NCI-H2171 treated with DMSO at 0.1 percent for 48 hours (cell line): ENCODE data around the gene FRMPD1.
A peak's percentile ranks its signal among the peaks of the same experiment; 100 is the strongest.

Source experiments
- DNase-seq: peaks from one replicate; lab custom pipeline; 2025; lab: John Stamatoyannopoulos, UW

The FRMPD1 gene

GRCh38 chr9:37626708-37627292 is 24.0 kb upstream of the FRMPD1 start:
- no peak for DNase-seq

- DNase-seq, result no peak
Measured at GRCh38 chr9:37632479-37632878, 18.3 kb upstream of the FRMPD1 start.

GRCh38 chr9:37635808-37636207 is 14.9 kb upstream of the FRMPD1 start:
- no peak for DNase-seq

GRCh38 chr9:37636511-37637448 is 14.0 kb upstream of the FRMPD1 start:
- DNase-seq, result no peak

GRCh38 chr9:37639109-37639762 is 11.5 kb upstream of the FRMPD1 start:
- DNase-seq, result no peak

GRCh38 chr9:37639841-37640240 is 10.9 kb upstream of the FRMPD1 start:
- peak; percentile 78 for DNase-seq

- peak; percentile 87 for DNase-seq
Measured at GRCh38 chr9:37640246-37640645, 10.5 kb upstream of the FRMPD1 start.

GRCh38 chr9:37641331-37641730 is 9.4 kb upstream of the FRMPD1 start:
- no peak for DNase-seq

GRCh38 chr9:37643214-37643613 is 7.5 kb upstream of the FRMPD1 start:
- no peak for DNase-seq

- DNase-seq, result no peak
Measured at GRCh38 chr9:37645903-37646506, 4.7 kb upstream of the FRMPD1 start.

- no peak for DNase-seq
Measured at GRCh38 chr9:37650299-37650872, 368 bp upstream of the FRMPD1 start.

- no peak for DNase-seq
Measured at GRCh38 chr9:37652261-37652660, 1.5 kb downstream of the FRMPD1 start.

- DNase-seq, result no peak
Measured at GRCh38 chr9:37653385-37653784, 2.6 kb downstream of the FRMPD1 start.

GRCh38 chr9:37656936-37657335 is 6.2 kb downstream of the FRMPD1 start:
- DNase-seq, result no peak

- DNase-seq, result no peak
Measured at GRCh38 chr9:37660691-37661090, 9.9 kb downstream of the FRMPD1 start.

GRCh38 chr9:37663926-37664325 is 13.2 kb downstream of the FRMPD1 start:
- no peak for DNase-seq

GRCh38 chr9:37667706-37668105 is 17.0 kb downstream of the FRMPD1 start:
- peak; percentile 47 for DNase-seq

- DNase-seq, result no peak
Measured at GRCh38 chr9:37668116-37668601, 17.4 kb downstream of the FRMPD1 start.

- no peak for DNase-seq
Measured at GRCh38 chr9:37669232-37669631, 18.5 kb downstream of the FRMPD1 start.

- DNase-seq, result peak; percentile 45
Measured at GRCh38 chr9:37675661-37676060, 24.9 kb downstream of the FRMPD1 start.

- DNase-seq, result peak; percentile 86
Measured at GRCh38 chr9:37676411-37676830, 25.7 kb downstream of the FRMPD1 start.

GRCh38 chr9:37677435-37677834 is 26.7 kb downstream of the FRMPD1 start:
- no peak for DNase-seq
